Measurements from ENCODE around the gene IFT80.

IFT80 gene

GRCh38 chr3:160403796-160404470 lies 4.9 kb upstream of the IFT80 start:
- Histone ChIP-seq H3K79me2 (ENCODE audit: control insufficient read depth, low read length) (peaks cover 99% of the 10 kb centered on the region), H3F3A (ENCODE audit: control insufficient read depth, insufficient read depth) (peaks cover 56% of the 10 kb centered on the region), H3K27me3 (ENCODE audit: control insufficient read depth, low read length) (no peaks in the 10 kb centered on the region), H3K27ac (ENCODE audit: low read depth, low read length) (peak overlapping the region; percentile 87), H3K9me2 (replicated peaks; ENCODE audit: control insufficient read depth, low read length) (no peaks in the 10 kb centered on the region), H4K20me1 (ENCODE audit: control insufficient read depth, insufficient read depth, low read depth, low read length) (peaks cover 58% of the 10 kb centered on the region), H3K4me2 (ENCODE audit: low read length) (peak overlapping the region; percentile 78), H3K4me3 (ENCODE audit: low read length) (peak overlapping the region; percentile 91), H3K36me3 (ENCODE audit: control insufficient read depth, low read length) (peaks cover 94% of the 10 kb centered on the region), H3K9me3 (ENCODE audit: control insufficient read depth, insufficient read depth, low read length) (no peaks in the 10 kb centered on the region), H3K4me1 (ENCODE audit: control insufficient read depth, low read length) (peaks cover 43% of the 10 kb centered on the region)
- TF ChIP-seq EZH2phosphoT487 (IDR thresholded peaks at IDR 0.05; ENCODE audit: borderline replicate concordance, low read length) (no peak), CTCF (IDR thresholded peaks at IDR 0.05; ENCODE audit: low read depth, low read length, poor library complexity, severe bottlenecking) (no peak)

GRCh38 chr3:160403028-160403545 lies 4.1 kb upstream of the IFT80 start:
- Histone ChIP-seq H3K9me2 (replicated peaks; ENCODE audit: control insufficient read depth, low read length) (no peaks in the 10 kb centered on the region), H3K9me3 (ENCODE audit: control insufficient read depth, insufficient read depth, low read length) (no peaks in the 10 kb centered on the region), H3K4me2 (ENCODE audit: low read length) (peak overlapping the region; percentile 78), H3K27ac (ENCODE audit: low read depth, low read length) (peak overlapping the region; percentile 87), H3K4me1 (ENCODE audit: control insufficient read depth, low read length) (peaks cover 46% of the 10 kb centered on the region), H3K79me2 (ENCODE audit: control insufficient read depth, low read length) (peaks cover 99% of the 10 kb centered on the region), H3K27me3 (ENCODE audit: control insufficient read depth, low read length) (no peaks in the 10 kb centered on the region), H3K4me3 (ENCODE audit: low read length) (peak overlapping the region; percentile 91), H3K36me3 (ENCODE audit: control insufficient read depth, low read length) (peaks cover 86% of the 10 kb centered on the region), H4K20me1 (ENCODE audit: control insufficient read depth, insufficient read depth, low read depth, low read length) (peaks cover 58% of the 10 kb centered on the region), H3F3A (ENCODE audit: control insufficient read depth, insufficient read depth) (peaks cover 50% of the 10 kb centered on the region)
- TF ChIP-seq EZH2phosphoT487 (IDR thresholded peaks at IDR 0.05; ENCODE audit: borderline replicate concordance, low read length), result no peak
- no peak for TF ChIP-seq CTCF (IDR thresholded peaks at IDR 0.05; ENCODE audit: low read depth, low read length, poor library complexity, severe bottlenecking)

- Histone ChIP-seq H3K27ac (ENCODE audit: low read depth, low read length) (peak overlapping the region; percentile 87), H4K20me1 (ENCODE audit: control insufficient read depth, insufficient read depth, low read depth, low read length) (peaks cover 58% of the 10 kb centered on the region), H3K9me3 (ENCODE audit: control insufficient read depth, insufficient read depth, low read length) (no peaks in the 10 kb centered on the region), H3F3A (ENCODE audit: control insufficient read depth, insufficient read depth) (peaks cover 43% of the 10 kb centered on the region), H3K79me2 (ENCODE audit: control insufficient read depth, low read length) (peaks cover 99% of the 10 kb centered on the region), H3K4me2 (ENCODE audit: low read length) (peak overlapping the region; percentile 78), H3K4me3 (ENCODE audit: low read length) (peak overlapping the region; percentile 91), H3K27me3 (ENCODE audit: control insufficient read depth, low read length) (no peaks in the 10 kb centered on the region), H3K9me2 (replicated peaks; ENCODE audit: control insufficient read depth, low read length) (no peaks in the 10 kb centered on the region), H3K4me1 (ENCODE audit: control insufficient read depth, low read length) (peaks cover 53% of the 10 kb centered on the region), H3K36me3 (ENCODE audit: control insufficient read depth, low read length) (peaks cover 80% of the 10 kb centered on the region)
- TF ChIP-seq EZH2phosphoT487 (IDR thresholded peaks at IDR 0.05; ENCODE audit: borderline replicate concordance, low read length) (no peak), CTCF (IDR thresholded peaks at IDR 0.05; ENCODE audit: low read depth, low read length, poor library complexity, severe bottlenecking) (no peak)
Observed at GRCh38 chr3:160402221-160403027, 3.4 kb upstream of the IFT80 start.
